ENCODE measurements around the gene SHB.
"Not testable (repeated sequence)": the region's sequence is repeated elsewhere in the genome, so short reads cannot be mapped to it uniquely, and the experiment has no call there.

The SHB gene

GRCh38 chr9:37972351-37972848 lies 96.6 kb downstream of the SHB start:
- no peak overlapping the region for H3K4me3 ChIP-seq (ENCODE audit: low read depth, low read length)

DNA sequence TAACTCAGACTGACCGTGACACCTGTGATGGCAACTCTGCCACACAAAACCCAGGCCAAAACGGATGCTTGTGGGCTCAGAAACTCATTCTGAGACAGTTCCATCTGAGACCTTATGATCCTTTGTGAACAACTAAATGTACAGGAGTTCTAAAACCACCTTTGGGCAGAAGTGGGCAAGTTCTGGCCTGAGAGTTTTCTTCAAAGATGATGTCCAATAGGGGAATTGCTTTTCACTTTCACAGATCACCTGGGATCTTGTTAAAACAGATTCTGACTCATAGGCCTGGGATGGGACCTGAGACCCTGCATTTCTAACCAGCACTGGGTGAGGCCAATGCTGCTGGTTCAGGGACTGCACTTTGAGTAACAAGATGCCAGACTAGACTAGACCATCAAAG lies 97.3 kb downstream of the SHB start:
- H3K4me3 ChIP-seq (ENCODE audit: low read depth, low read length) = no peak overlapping the region

GRCh38 chr9:37971108-37971459 lies 97.9 kb downstream of the SHB start:
- no peak overlapping the region for H3K4me3 ChIP-seq (ENCODE audit: low read depth, low read length)

DNA sequence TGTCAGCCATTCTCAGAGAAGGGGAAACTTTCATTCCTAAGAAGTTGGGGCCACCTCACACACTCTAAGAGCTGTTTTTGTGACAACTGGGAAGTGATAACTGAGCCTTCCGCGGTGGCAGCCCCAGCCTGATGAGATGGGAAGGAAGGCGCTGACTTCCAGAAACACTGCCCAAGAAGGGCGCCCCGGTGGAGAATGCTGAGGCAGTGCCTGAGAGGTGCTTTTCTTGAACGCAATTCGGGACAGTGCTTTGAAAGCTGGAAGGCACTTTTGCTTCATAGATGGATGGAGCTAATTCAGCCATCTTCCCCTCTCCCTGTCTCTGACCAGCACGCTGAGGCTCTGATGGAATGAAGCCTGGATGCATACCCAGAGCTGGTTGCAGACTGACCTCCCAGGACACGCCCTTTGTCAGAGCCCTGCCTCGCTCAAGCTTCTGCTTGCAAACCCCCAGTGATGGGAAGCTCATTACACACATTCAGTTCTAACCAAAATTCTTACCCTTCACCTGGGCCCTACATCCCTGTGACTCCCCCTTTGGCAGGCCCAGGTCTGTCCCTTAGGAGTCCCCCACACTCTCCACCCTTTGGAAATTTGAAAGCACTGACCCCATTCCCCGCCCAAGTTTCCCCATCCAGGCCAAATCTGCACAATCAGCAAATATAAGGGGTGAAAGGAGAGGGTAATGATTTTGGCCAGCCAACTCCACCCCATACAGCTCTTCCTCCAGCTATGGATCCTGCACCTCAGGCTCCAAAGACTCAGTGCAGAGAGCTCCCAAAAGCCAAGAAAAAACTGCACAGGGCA lies 98.5 kb downstream of the SHB start:
- H3K4me3 ChIP-seq (ENCODE audit: low read depth, low read length) = no peak overlapping the region

DNA sequence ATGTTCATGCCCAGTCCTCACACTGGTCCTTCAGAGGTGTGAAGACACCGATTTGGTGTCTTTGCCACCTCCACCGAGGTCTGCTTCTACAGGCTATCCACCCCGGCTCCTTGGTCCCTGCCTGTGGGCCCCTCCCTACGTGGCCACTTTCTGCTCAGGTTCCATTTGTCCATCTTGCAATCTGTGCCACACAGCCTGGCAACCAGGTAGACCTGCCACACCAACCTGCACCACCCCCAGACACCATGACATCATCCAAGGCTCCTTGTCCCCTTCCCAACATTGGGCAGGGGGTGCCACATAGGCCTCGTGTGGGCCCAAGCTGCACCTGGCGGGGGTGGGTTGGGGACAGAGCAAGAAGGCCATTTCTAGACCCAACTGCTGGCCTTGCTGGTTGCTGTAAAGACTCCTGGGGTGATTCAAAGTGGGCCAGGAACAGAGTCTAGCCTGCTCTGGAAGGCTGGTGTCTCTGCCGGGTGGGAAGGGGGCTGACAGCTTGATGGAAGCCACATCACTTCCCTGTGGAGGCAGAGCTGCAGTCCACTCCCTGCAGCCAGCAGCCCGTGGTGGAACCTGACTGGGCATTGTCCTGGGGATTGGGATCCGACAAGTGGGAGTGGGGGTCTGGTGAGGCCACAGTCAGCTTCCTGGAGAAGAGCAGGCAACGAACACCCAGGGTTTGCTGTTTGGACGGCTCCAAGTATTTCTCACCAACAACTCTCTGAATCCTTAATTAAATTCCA lies 99.3 kb downstream of the SHB start:
- no peak overlapping the region for H3K4me3 ChIP-seq (ENCODE audit: low read depth, low read length)

DNA sequence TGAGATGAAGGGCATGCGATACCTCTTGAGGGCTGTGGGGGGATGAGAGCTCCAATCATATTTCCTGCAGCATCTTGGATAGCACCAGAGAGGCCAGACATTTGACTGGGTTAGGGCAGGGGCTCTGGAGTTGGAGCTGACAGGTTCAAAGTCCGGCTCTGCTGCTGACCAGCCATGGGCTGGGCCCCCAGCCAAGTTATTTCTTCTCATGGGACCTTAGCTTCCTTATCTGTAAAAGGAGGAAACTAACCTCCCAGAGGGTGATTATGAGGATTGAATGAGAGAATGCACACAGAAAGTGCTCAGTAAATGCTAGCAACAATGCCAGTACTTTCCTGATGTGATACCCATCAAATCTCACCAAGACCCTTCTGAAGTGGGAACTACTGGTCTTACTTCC lies 99.9 kb downstream of the SHB start:
- H3K4me3 ChIP-seq (ENCODE audit: low read depth, low read length) = no peak overlapping the region

DNA sequence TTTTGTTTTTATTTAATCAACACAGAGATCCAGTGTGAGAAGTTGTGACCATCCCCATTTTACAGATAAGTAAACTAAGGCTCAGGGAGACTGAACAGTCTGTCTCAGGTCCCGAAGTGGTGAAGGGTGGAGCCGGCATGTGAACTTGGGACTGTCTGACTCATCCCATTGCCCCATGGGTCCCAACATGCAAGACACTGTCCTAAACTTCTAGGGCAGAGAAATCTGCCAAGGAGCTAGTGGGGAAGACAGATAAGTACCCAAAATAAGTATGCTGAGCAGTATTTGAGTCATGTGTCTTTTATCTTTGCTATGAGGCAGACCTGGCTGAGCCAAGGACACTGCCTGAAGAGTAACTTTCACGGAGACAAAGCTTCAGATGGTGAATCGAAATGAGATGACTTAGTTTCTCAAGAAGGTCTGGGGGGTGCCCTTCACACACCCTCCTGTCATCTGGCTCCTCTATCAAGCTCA lies 100.8 kb downstream of the SHB start:
- no peak overlapping the region for H3K4me3 ChIP-seq (ENCODE audit: low read depth, low read length)

GRCh38 chr9:37967761-37968080 lies 101.3 kb downstream of the SHB start:
- no peak overlapping the region for H3K4me3 ChIP-seq (ENCODE audit: low read depth, low read length)

- no peak overlapping the region for H3K4me3 ChIP-seq (ENCODE audit: low read depth, low read length)
Observed at GRCh38 chr9:37967014-37967760, 101.8 kb downstream of the SHB start.

GRCh38 chr9:37966412-37967013 lies 102.5 kb downstream of the SHB start:
- H3K4me3 ChIP-seq (ENCODE audit: low read depth, low read length) = no peak overlapping the region

GRCh38 chr9:37965676-37966345 lies 103.2 kb downstream of the SHB start:
- not testable (repeated sequence) for H3K4me3 ChIP-seq (ENCODE audit: low read depth, low read length)

- H3K4me3 ChIP-seq (ENCODE audit: low read depth, low read length) = no peak overlapping the region
Observed at GRCh38 chr9:37965116-37965515, 103.9 kb downstream of the SHB start.

DNA sequence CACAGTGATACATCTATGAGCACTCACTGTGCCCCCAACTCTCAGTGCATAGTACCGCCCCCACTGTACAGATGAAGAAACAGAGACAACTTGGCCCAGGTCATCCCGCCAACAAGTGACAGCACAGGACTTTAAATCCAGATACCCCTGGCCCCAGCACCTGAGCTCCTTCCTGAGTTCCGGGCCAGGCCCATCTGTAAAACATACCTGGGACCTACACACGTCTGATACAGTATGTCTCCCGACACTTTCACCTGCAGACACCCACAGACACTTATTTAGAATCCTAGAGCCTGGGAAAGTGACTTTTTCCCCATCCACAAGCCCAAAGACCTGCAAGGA lies 104.3 kb downstream of the SHB start:
- H3K4me3 ChIP-seq (ENCODE audit: low read depth, low read length) = no peak overlapping the region

- H3K4me3 ChIP-seq (ENCODE audit: low read depth, low read length) = no peak overlapping the region
Observed at GRCh38 chr9:37963936-37964739, 104.9 kb downstream of the SHB start.

DNA sequence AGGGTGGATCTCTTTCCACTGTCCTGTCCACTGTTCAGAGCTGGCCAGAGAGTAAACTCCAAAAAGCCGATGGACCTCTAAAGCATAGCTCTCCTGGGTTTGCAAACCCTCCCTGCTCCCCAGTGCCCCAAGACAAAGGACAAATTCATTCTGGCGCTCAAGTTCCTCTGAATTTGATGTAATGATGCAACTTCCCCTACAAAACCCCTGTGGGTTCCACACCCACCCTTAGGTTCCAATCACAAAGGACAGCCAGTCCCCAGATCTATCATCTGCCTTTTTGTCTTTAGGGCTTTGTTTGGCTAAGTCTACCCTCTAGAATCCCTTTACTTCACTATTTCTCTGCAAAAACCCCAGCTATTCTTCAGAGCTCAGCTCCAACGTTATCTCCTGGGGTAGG lies 107.7 kb downstream of the SHB start:
- no peak overlapping the region for H3K4me3 ChIP-seq (ENCODE audit: low read depth, low read length)

DNA sequence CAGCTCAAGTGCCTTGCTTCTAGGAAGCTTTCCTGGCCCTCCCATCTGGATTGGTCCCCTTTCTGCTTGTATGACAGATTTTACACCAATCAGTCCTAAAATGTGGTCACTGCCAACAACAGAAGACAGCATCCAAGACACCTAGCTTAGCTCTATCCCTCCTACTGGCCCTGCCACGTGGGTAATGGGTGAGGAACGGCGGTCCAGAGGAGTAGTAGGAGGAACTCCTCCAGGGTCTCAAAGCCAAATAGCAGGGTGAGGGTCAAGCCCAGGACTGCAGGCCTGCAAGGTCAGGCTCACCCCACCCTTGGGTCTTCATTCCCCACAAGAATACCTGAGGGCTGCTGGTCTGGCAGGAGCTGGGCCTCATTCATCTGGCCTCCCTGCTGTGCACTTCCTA lies 108.4 kb downstream of the SHB start:
- no peak overlapping the region for H3K4me3 ChIP-seq (ENCODE audit: low read depth, low read length)

DNA sequence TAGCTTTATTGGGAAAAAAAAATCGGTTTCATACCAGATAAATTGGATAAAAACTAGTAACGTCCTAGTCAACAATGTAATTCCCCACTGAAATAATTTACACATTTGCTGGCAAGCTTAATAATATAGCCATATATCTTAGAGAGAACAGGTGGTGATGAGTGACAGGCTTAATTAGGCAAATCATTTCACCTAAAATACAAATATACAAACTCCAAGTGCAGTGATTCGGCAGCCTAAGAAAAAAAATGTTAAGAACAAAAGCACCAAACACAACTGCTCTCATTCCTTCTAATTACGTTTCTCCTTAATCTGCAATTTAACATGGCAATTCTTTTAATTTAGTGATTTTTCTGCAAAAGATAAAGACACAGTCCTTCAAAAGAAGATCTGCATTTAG lies 109.1 kb downstream of the SHB start:
- H3K4me3 ChIP-seq (ENCODE audit: low read depth, low read length) = no peak overlapping the region

GRCh38 chr9:37958154-37958553 lies 110.9 kb downstream of the SHB start:
- H3K4me3 ChIP-seq (ENCODE audit: low read depth, low read length) = no peak overlapping the region

DNA sequence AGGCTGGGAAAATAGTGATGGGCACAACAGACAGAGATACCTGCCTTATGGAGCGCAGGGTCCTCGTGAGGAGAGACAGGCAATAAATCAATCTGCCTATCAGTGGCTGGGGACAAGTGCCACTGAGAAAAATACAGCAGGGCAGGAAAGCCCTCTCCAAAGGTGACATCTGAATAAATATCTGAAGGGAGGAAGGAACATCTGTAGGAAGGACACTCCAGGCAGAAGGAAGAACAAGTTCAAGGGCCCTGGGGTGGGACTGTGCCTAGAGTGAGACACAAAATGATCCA lies 111.4 kb downstream of the SHB start:
- no peak overlapping the region for H3K4me3 ChIP-seq (ENCODE audit: low read depth, low read length)

Measured in iPS-11a (cell line).